ENCODE measurements around the gene AVPI1.
"Not testable (repeated sequence)": the region's sequence is repeated elsewhere in the genome, so short reads cannot be mapped to it uniquely, and the experiment has no call there.

Gene AVPI1

GRCh38 chr10:97640174-97640867 lies 46.7 kb downstream of the AVPI1 start, which contains the start of gene PI4K2A:
PI4K2A (plus strand) TSS chr10:97640671; CDS start chr10:97640743, 72 bp downstream.
- peak; percentile 98 for DNase-seq

GRCh38 chr10:97639090-97639489 lies 48.0 kb downstream of the AVPI1 start:
- not testable (repeated sequence) for DNase-seq

GRCh38 chr10:97635577-97635976 lies 51.5 kb downstream of the AVPI1 start:
- DNase-seq, result no peak

DNA sequence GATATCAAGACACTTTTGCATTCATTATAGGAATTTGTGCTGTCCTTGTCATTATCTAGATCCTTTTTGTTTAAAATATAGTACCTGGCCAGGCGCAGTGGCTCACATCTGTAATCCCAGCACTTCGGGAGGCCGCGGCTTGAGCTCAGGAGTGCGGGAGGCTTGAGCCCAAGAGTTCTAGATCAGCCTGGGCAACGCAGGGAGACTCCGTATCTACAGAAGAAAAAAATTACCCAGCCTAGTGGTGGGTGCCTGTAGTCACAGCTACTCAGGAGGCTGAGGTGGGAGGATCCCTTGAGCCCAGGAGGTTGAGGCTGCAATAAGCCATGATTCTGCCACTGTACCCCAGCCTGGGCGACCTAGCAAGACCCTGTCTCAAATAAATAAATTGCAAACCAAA lies 53.1 kb downstream of the AVPI1 start:
- no peak for DNase-seq

- DNase-seq, result peak; percentile 92
These were observed 53.8 kb downstream of the AVPI1 start, which contains the start of gene MORN4 for GRCh38 chr10:97632949-97633884. MORN4 (minus strand) TSS chr10:97633500; CDS start chr10:97619653, 13,847 bp downstream.

- no peak for DNase-seq
These were observed 55.9 kb downstream of the AVPI1 start for GRCh38 chr10:97631098-97631497.

GRCh38 chr10:97629289-97629688 lies 57.8 kb downstream of the AVPI1 start:
- DNase-seq, result no peak

GRCh38 chr10:97628228-97628627 lies 58.8 kb downstream of the AVPI1 start:
- no peak for DNase-seq

- no peak for DNase-seq
These were observed 59.3 kb downstream of the AVPI1 start for GRCh38 chr10:97627731-97628130.

All from effector CD4-positive, alpha-beta T cell (primary cell).